RPMI8226 (cell line): Measurements from ENCODE around the gene MLLT1.

ENCODE experiments used
- DNase-seq: peaks from one replicate; pipeline ENCODE4 v3.0.0-alpha.2; 2015

MLLT1 gene

GRCh38 chr19:6204866-6205723, 74.7 kb downstream of the MLLT1 start:
- DNase-seq: no peak

GRCh38 chr19:6204212-6204611, 75.6 kb downstream of the MLLT1 start:
- DNase-seq: no peak

- peak; percentile 99 for DNase-seq
Observed at GRCh38 chr19:6199240-6199994, 80.4 kb downstream of the MLLT1 start.

GRCh38 chr19:6198896-6199239, 80.9 kb downstream of the MLLT1 start:
- no peak for DNase-seq

GRCh38 chr19:6196361-6196760, 83.4 kb downstream of the MLLT1 start:
- no peak for DNase-seq

- no peak for DNase-seq
Observed at GRCh38 chr19:6188811-6189210, 91.0 kb downstream of the MLLT1 start.

GRCh38 chr19:6187374-6187773, 92.4 kb downstream of the MLLT1 start:
- DNase-seq: no peak

- no peak for DNase-seq
Observed at GRCh38 chr19:6185835-6186834, 93.6 kb downstream of the MLLT1 start.

GRCh38 chr19:6185093-6185834, 94.5 kb downstream of the MLLT1 start:
- no peak for DNase-seq

- no peak for DNase-seq
Observed at GRCh38 chr19:6181119-6181518, 98.7 kb downstream of the MLLT1 start.

- DNase-seq: no peak
Observed at GRCh38 chr19:6173190-6173589, 106.6 kb downstream of the MLLT1 start.

- DNase-seq: no peak
Observed at GRCh38 chr19:6172074-6172863, 107.5 kb downstream of the MLLT1 start.

GRCh38 chr19:6167115-6167514, 112.7 kb downstream of the MLLT1 start:
- DNase-seq: no peak

- DNase-seq: no peak
Observed at GRCh38 chr19:6164906-6165531, 114.8 kb downstream of the MLLT1 start.

- DNase-seq: peak; percentile 81
Observed at GRCh38 chr19:6161271-6161850, 118.4 kb downstream of the MLLT1 start.
